NB4 (cell line): Measurements from ENCODE around the gene GSG1L2.

ENCODE experiments used
- POLR2A ChIP-seq: IDR thresholded peaks from 2 replicates; pipeline ENCODE4 v1.6.1; 2011; ENCODE audit warnings: mild to moderate bottlenecking; ENCODE audit not compliant: insufficient read length; ENCODE audit errors: extremely low read depth
- TF ChIP-seq, protein P1 (sequence below): IDR thresholded peaks from one replicate; pipeline ENCODE4 v1.5.1; 2012; ENCODE audit warnings: low read depth, low read length

DNA sequence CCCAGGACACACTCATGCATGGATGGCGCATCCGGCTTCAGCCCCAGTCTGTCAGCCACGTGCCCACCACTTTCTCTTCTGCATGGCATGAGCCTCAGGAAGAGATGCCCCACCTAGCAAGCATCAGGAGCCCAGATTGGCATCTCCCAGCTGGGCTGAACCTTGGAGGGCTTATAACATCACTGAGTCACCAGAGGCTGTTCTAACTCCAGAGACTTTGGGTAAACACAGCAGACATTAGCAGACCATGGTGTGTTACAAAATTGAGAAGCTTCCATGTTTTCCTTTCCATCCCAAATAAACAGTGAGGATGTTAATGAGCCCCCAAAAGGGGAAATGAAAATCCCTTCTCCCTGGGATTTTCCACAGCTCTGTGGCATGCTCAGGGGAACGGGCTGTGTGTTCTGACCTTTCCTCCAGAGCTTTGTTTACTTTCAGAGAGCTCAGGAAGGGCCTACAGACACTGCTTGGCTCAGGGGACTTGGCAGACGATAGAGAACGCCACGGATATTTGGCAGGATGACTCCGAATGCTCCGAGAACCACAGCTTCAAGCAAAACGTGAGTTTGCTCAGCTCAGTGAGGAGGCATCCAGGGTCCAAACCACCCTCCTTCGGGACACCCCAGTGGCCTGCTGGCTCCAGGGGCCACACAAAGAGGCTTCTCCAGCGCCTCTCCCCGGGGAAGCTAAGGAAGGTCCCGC is 20.3 kb upstream of the GSG1L2 start:
- TF ChIP-seq POLR2A = no peak
- TF ChIP-seq, protein P1, sequence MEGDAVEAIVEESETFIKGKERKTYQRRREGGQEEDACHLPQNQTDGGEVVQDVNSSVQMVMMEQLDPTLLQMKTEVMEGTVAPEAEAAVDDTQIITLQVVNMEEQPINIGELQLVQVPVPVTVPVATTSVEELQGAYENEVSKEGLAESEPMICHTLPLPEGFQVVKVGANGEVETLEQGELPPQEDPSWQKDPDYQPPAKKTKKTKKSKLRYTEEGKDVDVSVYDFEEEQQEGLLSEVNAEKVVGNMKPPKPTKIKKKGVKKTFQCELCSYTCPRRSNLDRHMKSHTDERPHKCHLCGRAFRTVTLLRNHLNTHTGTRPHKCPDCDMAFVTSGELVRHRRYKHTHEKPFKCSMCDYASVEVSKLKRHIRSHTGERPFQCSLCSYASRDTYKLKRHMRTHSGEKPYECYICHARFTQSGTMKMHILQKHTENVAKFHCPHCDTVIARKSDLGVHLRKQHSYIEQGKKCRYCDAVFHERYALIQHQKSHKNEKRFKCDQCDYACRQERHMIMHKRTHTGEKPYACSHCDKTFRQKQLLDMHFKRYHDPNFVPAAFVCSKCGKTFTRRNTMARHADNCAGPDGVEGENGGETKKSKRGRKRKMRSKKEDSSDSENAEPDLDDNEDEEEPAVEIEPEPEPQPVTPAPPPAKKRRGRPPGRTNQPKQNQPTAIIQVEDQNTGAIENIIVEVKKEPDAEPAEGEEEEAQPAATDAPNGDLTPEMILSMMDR = no peak
